Neural progenitor cell (in vitro differentiated cells): ENCODE results near the gene SPSB4.

Source experiments
- EZH2phosphoT487 ChIP-seq: fragments of 200-600 bp; sonication (generic); IDR thresholded peaks from 2 replicates; pipeline ENCODE4 v1.6.1; 2017; ENCODE audit warnings: antibody characterized with exemption
- TF ChIP-seq, protein P1 (sequence below): fragments of 200-600 bp; sonication (generic); IDR thresholded peaks from 2 replicates; pipeline ENCODE4 v1.5.1; 2017; ENCODE audit warnings: antibody characterized with exemption, mild to moderate bottlenecking

DNA sequence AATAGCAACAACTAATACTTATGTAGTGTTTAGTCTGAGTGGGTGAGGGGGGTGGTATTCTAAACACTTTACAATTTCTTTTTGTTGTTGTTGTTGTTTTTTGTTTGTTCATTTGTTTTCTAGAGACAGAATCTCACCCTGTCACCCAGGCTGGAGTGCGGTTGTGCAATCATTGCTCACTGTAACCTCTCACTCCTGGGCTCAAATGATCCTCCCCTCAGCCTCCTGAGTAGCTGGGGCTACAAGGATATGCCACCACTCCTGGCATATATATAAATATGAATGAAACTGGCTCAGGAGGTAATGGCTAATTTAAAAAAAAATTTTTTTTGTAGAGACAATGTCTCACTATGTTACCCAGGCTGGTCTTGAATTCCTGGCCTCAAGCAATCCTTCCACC lies 19.1 kb downstream of the SPSB4 start:
- TF ChIP-seq, protein P1, sequence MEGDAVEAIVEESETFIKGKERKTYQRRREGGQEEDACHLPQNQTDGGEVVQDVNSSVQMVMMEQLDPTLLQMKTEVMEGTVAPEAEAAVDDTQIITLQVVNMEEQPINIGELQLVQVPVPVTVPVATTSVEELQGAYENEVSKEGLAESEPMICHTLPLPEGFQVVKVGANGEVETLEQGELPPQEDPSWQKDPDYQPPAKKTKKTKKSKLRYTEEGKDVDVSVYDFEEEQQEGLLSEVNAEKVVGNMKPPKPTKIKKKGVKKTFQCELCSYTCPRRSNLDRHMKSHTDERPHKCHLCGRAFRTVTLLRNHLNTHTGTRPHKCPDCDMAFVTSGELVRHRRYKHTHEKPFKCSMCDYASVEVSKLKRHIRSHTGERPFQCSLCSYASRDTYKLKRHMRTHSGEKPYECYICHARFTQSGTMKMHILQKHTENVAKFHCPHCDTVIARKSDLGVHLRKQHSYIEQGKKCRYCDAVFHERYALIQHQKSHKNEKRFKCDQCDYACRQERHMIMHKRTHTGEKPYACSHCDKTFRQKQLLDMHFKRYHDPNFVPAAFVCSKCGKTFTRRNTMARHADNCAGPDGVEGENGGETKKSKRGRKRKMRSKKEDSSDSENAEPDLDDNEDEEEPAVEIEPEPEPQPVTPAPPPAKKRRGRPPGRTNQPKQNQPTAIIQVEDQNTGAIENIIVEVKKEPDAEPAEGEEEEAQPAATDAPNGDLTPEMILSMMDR = no peak
- no peak for TF ChIP-seq EZH2phosphoT487
